K562 (cell line): ENCODE data around the gene GTF3C1. TPM values are rescaled to one million over a fixed set of nuclear protein-coding genes. Genes with fewer than 3 reads are reported as not detected.
A peak's percentile ranks its signal among the peaks of the same experiment; 100 is the strongest.

Experiments
- ATAC-seq: fragments of 200-7000 bp; cut with Tn5 transposase; 3 replicates; pipeline ENCODE4 v1.9.1; 2020; ENCODE audit warnings: moderate library complexity
- BruUV-seq: library from RNA; stranded (reverse); fragments of 400-500 nt; replicated peaks from 2 replicates; lab custom pipeline; 2021; lab: Mats Ljungman, UMichigan
- CTCF ChIA-PET: fragments of 300-600 bp; formaldehyde crosslinking; extraction: SDS; loops from one replicate; lab custom pipeline; 2021; ENCODE audit warnings: low intra/inter-chr PET ratio; lab: Yijun Ruan, JAX
- POLR2A ChIA-PET: fragments of 300-600, 350-650 bp; sonication (Branson Sonifier 250); formaldehyde crosslinking; extraction: SDS; loops from one replicate; lab custom pipeline; 2021; ENCODE audit warnings: antibody characterized with exemption, inconsistent platforms; lab: Yijun Ruan, JAX
- DNase-seq, 4 experiments: peaks; one replicate each; pipeline versions ENCODE4 v3.0.0 to v3.0.0-alpha.2; 2011 to 2018; ENCODE audit warnings: low spot score in 3 of 4, mixed read lengths in 3 of 4; ENCODE audit errors: extremely low read depth in 1 of 4
- FAIRE-seq: peaks from 2 replicates; lab custom pipeline; 2011; peaks lifted over from hg19 to GRCh38; lab: Jason Lieb, UNC
- H2AFZ ChIP-seq: 2 replicates; pipeline ENCODE4 v1.6.0; 2011; ENCODE audit warnings: low read depth, low read length, control low read depth, inconsistent platforms
- H3K27ac ChIP-seq: fragments of 200-600 bp; 3 replicates; pipeline ENCODE4 v1.8.0; 2011; ENCODE audit warnings: low read depth, mild to moderate bottlenecking, control low read depth, inconsistent platforms, low read length, moderate library complexity, mixed read lengths; ENCODE audit errors: extremely low read depth
- H3K27me3 ChIP-seq, 2 experiments: fragments of 300-600 bp in 1 of 2; 2 replicates in 1 of 2; 3 replicates in 1 of 2; pipeline versions ENCODE4 v1.6.0 to v1.8.0; 2011; ENCODE audit warnings: inconsistent platforms in 2 of 2, low read length in 2 of 2, mild to moderate bottlenecking in 1 of 2, mixed read lengths in 1 of 2, moderate library complexity in 1 of 2; ENCODE audit not compliant: control insufficient read depth in 2 of 2, insufficient read depth in 2 of 2
- H3K36me3 ChIP-seq: fragments of 300-600 bp; 3 replicates; pipeline ENCODE4 v1.8.0; 2011; ENCODE audit warnings: mild to moderate bottlenecking, low read length, inconsistent platforms; ENCODE audit not compliant: control insufficient read depth, insufficient read depth
- H3K4me1 ChIP-seq, 2 experiments: fragments of 200-600 bp in 1 of 2; replicated peaks in 1 of 2; 2 replicates in 1 of 2; 3 replicates in 1 of 2; pipeline versions ENCODE4 v1.5.1 to v1.8.0; 2011; ENCODE audit warnings: inconsistent platforms in 2 of 2, low read length in 2 of 2, mild to moderate bottlenecking in 1 of 2, mixed read lengths in 1 of 2, moderate library complexity in 1 of 2; ENCODE audit not compliant: control insufficient read depth in 2 of 2, insufficient read depth in 2 of 2
- H3K4me2 ChIP-seq: 2 replicates; pipeline ENCODE4 v1.6.1; 2011; ENCODE audit warnings: low read length, control low read depth, inconsistent platforms, mixed read lengths; ENCODE audit not compliant: insufficient read depth
- H3K4me3 ChIP-seq: fragments of 200-600 bp; sonication (generic), shearing (Covaris generic); 2 replicates; pipeline ENCODE4 v1.5.1; 2016; ENCODE audit warnings: control low read depth, inconsistent platforms
- H3K79me2 ChIP-seq: fragments of 200-600 bp; 3 replicates; pipeline ENCODE4 v1.8.0; 2011; ENCODE audit warnings: low read length, inconsistent platforms; ENCODE audit not compliant: control insufficient read depth, insufficient read depth
- H3K9ac ChIP-seq, 2 experiments: 2 replicates each; pipeline versions ENCODE4 v1.6.0 to v1.6.1; 2011; ENCODE audit warnings: low read depth in 2 of 2, low read length in 2 of 2, control low read depth in 1 of 2, inconsistent platforms in 1 of 2, mild to moderate bottlenecking in 1 of 2, mixed read lengths in 1 of 2; ENCODE audit not compliant: insufficient read depth in 1 of 2
- H3K9me1 ChIP-seq: one replicate; pipeline ENCODE4 v1.6.0; 2011; ENCODE audit warnings: inconsistent platforms, mild to moderate bottlenecking, low read length, moderate library complexity; ENCODE audit not compliant: control insufficient read depth, insufficient read depth
- H3K9me3 ChIP-seq: replicated peaks from 2 replicates; pipeline ENCODE4 v1.5.1; 2011; ENCODE audit warnings: low read depth, low read length, inconsistent platforms; ENCODE audit not compliant: control insufficient read depth, insufficient read depth
- H4K20me1 ChIP-seq: replicated peaks from 2 replicates; pipeline ENCODE4 v1.6.1; 2011; ENCODE audit warnings: low read length, inconsistent platforms, mixed read lengths; ENCODE audit not compliant: control insufficient read depth, insufficient read depth
- CBFA2T3 ChIP-seq: fragments of 450-650 bp; IDR thresholded peaks from 2 replicates; pipeline ENCODE4 v1.6.1; 2017
- GATA2 ChIP-seq: sonication (generic); formaldehyde crosslinking; IDR thresholded peaks from 2 replicates; pipeline ENCODE4 v1.4.0; 2020; ENCODE audit warnings: mild to moderate bottlenecking, missing genetic modification reagents
- HIVEP1 ChIP-seq: fragments of 250-450 bp; sonication (Bioruptor Pico); IDR thresholded peaks from 2 replicates; pipeline ENCODE4 v1.4.0; 2020; ENCODE audit warnings: mild to moderate bottlenecking
- MTA2 ChIP-seq: fragments of 450-650 bp; IDR thresholded peaks from 2 replicates; pipeline ENCODE4 v1.6.1; 2016; ENCODE audit warnings: low read depth
- PCBP2 ChIP-seq: fragments of 200-400 bp; formaldehyde crosslinking; IDR thresholded peaks from 2 replicates; pipeline ENCODE4 v1.6.1; 2018; ENCODE audit warnings: low read length, low read depth, mild to moderate bottlenecking, moderate library complexity; ENCODE audit not compliant: poor library complexity, severe bottlenecking
- RCOR1 ChIP-seq, 2 experiments: IDR thresholded peaks; 2 replicates each; pipeline ENCODE4 v1.6.1; 2012; ENCODE audit warnings: low read depth in 2 of 2, low read length in 2 of 2, borderline replicate concordance in 1 of 2, improper control_type of control experiment in 1 of 2
- SAFB2 ChIP-seq: fragments of 200-400 bp; formaldehyde crosslinking; IDR thresholded peaks from 2 replicates; pipeline ENCODE4 v1.6.1; 2018; ENCODE audit warnings: borderline replicate concordance, low read length, low read depth, moderate library complexity; ENCODE audit not compliant: severe bottlenecking
- TAF1 ChIP-seq: IDR thresholded peaks from 2 replicates; pipeline ENCODE4 v1.6.1; 2011; ENCODE audit warnings: mild to moderate bottlenecking, low read length, moderate library complexity; ENCODE audit not compliant: insufficient read depth, control insufficient read depth, severe bottlenecking; ENCODE audit errors: extremely low read depth
- TCF3 ChIP-seq: sonication (generic); formaldehyde crosslinking; IDR thresholded peaks from 2 replicates; pipeline ENCODE4 v1.4.0; 2020; ENCODE audit warnings: mild to moderate bottlenecking, missing genetic modification reagents
- WGBS: fragments of 100-300 bp; shearing (Covaris generic); methylation state at CpG from one replicate; pipeline ENCODE4 v1.1.6; 2016; ENCODE audit warnings: low coverage, mixed read lengths; ENCODE audit not compliant: insufficient coverage; ENCODE audit errors: missing lambda C conversion rate; 5-methylcytosine and 5-hydroxymethylcytosine counted together
- in situ Hi-C: fragments of 300-500 bp; cut with MboI; formaldehyde crosslinking; loops from 4 replicates; pipeline ENCODE4 v1.15.0; 2018; ENCODE audit warnings: inconsistent platforms, mixed read lengths
- intact Hi-C: fragments of 100-400 bp; cut with micrococcal nuclease; formaldehyde crosslinking; loops from 2 replicates; pipeline ENCODE4 v1.14.2; 2022
- polyA plus RNA-seq, 8 experiments: library from polyadenylated mRNA; depleted of rRNA in 4 of 8; stranded (reverse) in 5 of 8; unstranded in 3 of 8; fragments of >200 nt; fragmentation: Nextera tagmentation in 2 of 8; fragmentation: Illumina TruSeq in 1 of 8; extraction: Ambion mirVana in 2 of 8; extraction: Trizol in 1 of 8; gene quantifications; 2 replicates each; pipeline versions ENCODE4 v1.2.1 to v1.2.3, GENCODE V29; 2011 to 2014; ENCODE audit warnings: inconsistent platforms in 1 of 8, missing spikeins in 1 of 8
- total RNA-seq, 7 experiments: library from RNA; depleted of rRNA in 6 of 7; stranded (reverse); fragments of >200 nt in 6 of 7; fragmentation: Illumina TruSeq in 2 of 7; extraction: Trizol in 2 of 7; gene quantifications; 2 replicates each; pipeline versions ENCODE4 v1.2.1 to v1.2.3, GENCODE V29; 2011 to 2021; ENCODE audit warnings: low replicate concordance in 1 of 7

GTF3C1 gene
- total and polyA plus RNA-seq, 9 of the 15 experiments (the other 6 are each of a cell fraction or from before 2014, with no cell fraction given), result 0.72 to 63.6 (median 30.9) TPM

GRCh38 chr16:27538528-27538927 lies 11.2 kb downstream of the GTF3C1 start:
- ATAC-seq (peak; percentile 79), DNase-seq (peak; percentile 51 to 65 (median 56)), FAIRE-seq (no peak)
- in situ Hi-C loops, result no loop called here
- 0 out of 2 replicates have a peak, but pooled peaks cover 2% of the 10 kb centered on the region for H4K20me1 ChIP-seq
- H3K4me3 ChIP-seq, result no peak overlapping the region
- ChIA-PET POLR2A (no interaction called here), CTCF (no interaction called here)
- no peak overlapping the region for H3K9ac ChIP-seq
- H3K27ac ChIP-seq, result no peak overlapping the region
- H3K36me3 ChIP-seq, result peaks cover 79% of the 10 kb centered on the region
- no peaks in the 10 kb centered on the region; a peak in 1 of 5 replicates for H3K27me3 ChIP-seq
- H2AFZ ChIP-seq, result no peak overlapping the region
- no peaks in the 10 kb centered on the region for H3K79me2 ChIP-seq
- BruUV-seq, result no TSS peak
- 23% methylated on average over 5 of the region's 5 CpGs for WGBS
- no peak overlapping the region for H3K4me2 ChIP-seq
- intact Hi-C loops, result no loop called here
- H3K9me1 ChIP-seq, result no peaks in the 10 kb centered on the region
- H3K9me3 ChIP-seq, result no peaks in the 10 kb centered on the region
- H3K4me1 ChIP-seq, result peaks cover 4 to 13% of the 10 kb centered on the region in 2 experiments; a peak in 3 of 5 replicates
- TF ChIP-seq TAF1 (no peak), SAFB2 (no peak), PCBP2 (no peak), CBFA2T3 (peak; percentile 44), RCOR1 (IDR thresholded peaks at IDR 0.05; ENCODE audit: borderline replicate concordance in 1 of 2, low read depth in 2 of 2, low read length in 2 of 2) (peak in 1 of 2 experiments; percentile 24; a peak in 1 of 4 replicates), MTA2 (no peak), HIVEP1 (no peak), TCF3 (peak; percentile 57), GATA2 (0 out of 2 replicates have a peak, but pooled peaks have one; percentile 20)
